HCT116 (cell line): ENCODE measurements around the gene PRTG. TPM values are rescaled to one million over a fixed set of nuclear protein-coding genes. Genes with fewer than 3 reads are reported as not detected.

ENCODE experiments used
- ATAC-seq: fragments of 200-7000 bp; cut with Tn5 transposase; 2 replicates; pipeline ENCODE4 v1.9.1; 2020; ENCODE audit warnings: mild to moderate bottlenecking, moderate library complexity
- BruUV-seq: library from RNA; stranded (reverse); fragments of 400-500 nt; replicated peaks from 2 replicates; lab custom pipeline; 2021; lab: Mats Ljungman, UMichigan
- CTCF ChIA-PET: fragments of 300-600 bp; sonication (Branson Sonifier 250); formaldehyde crosslinking; loops from one replicate; lab custom pipeline; 2021; ENCODE audit warnings: antibody characterized with exemption; lab: Charles Lee
- POLR2A ChIA-PET: fragments of 300-600, 350-600 bp; sonication (Branson Sonifier 250); formaldehyde crosslinking; loops from one replicate; lab custom pipeline; 2021; ENCODE audit warnings: antibody characterized with exemption; lab: Charles Lee
- RAD21 ChIA-PET, 2 experiments: fragments of 300-600 bp; sonication (Branson Sonifier 250); formaldehyde crosslinking; loops; one replicate each; lab custom pipeline; 2023; ENCODE audit warnings: low total read pairs in 2 of 2; ENCODE audit not compliant: uncharacterized antibody in 2 of 2, unreplicated experiment in 2 of 2, low non-redundant PET in 1 of 2; lab: Charles Lee
- DNase-seq: peaks from one replicate; pipeline ENCODE4 v3.0.0-alpha.2; 2010; ENCODE audit warnings: low read depth, low spot score
- H2AFZ ChIP-seq: fragments of 200-600 bp; shearing (Covaris generic), sonication (generic); 2 replicates; pipeline ENCODE4 v1.6.1; 2017; ENCODE audit warnings: low read depth, mixed run types, mixed read lengths, antibody characterized with exemption, low read length; ENCODE audit not compliant: poor library complexity, severe bottlenecking
- H3K27ac ChIP-seq: 2 replicates; pipeline ENCODE4 v1.5.1; 2012; ENCODE audit warnings: low read depth, low read length
- H3K27me3 ChIP-seq: fragments of 200-600 bp; sonication (generic); 2 replicates; pipeline ENCODE4 v1.6.1; 2016; ENCODE audit warnings: mixed run types, low read length, mixed read lengths; ENCODE audit not compliant: insufficient read depth
- H3K36me3 ChIP-seq, 2 experiments: fragments of 200-500 bp in 1 of 2; fragments of 200-600 bp in 1 of 2; sonication (Bioruptor generic) in 1 of 2; sonication (generic) in 1 of 2; 2 replicates each; pipeline versions ENCODE4 v1.5.1 to v1.6.1; 2014 to 2016; ENCODE audit warnings: low read length in 2 of 2, inconsistent platforms in 1 of 2, mixed read lengths in 1 of 2, mixed run types in 1 of 2; ENCODE audit not compliant: insufficient read depth in 2 of 2, control insufficient read depth in 1 of 2
- H3K4me1 ChIP-seq, 2 experiments: fragments of 200-600 bp in 1 of 2; sonication (generic) in 1 of 2; 2 replicates each; pipeline versions ENCODE4 v1.5.1 to v1.6.1; 2012 to 2017; ENCODE audit warnings: low read length in 2 of 2, inconsistent platforms in 1 of 2, mild to moderate bottlenecking in 1 of 2, mixed read lengths in 1 of 2, mixed run types in 1 of 2, moderate library complexity in 1 of 2; ENCODE audit not compliant: insufficient read depth in 2 of 2, control insufficient read depth in 1 of 2
- H3K4me2 ChIP-seq: fragments of 200-600 bp; sonication (generic); 2 replicates; pipeline ENCODE4 v1.6.1; 2017; ENCODE audit warnings: mixed run types, low read length, mixed read lengths
- H3K4me3 ChIP-seq, 2 experiments: fragments of 200-600 bp in 1 of 2; sonication (generic) in 1 of 2; replicated peaks in 1 of 2; 2 replicates each; pipeline ENCODE4 v1.5.1; 2011 to 2016; ENCODE audit warnings: low read length in 2 of 2, control low read depth in 1 of 2, low read depth in 1 of 2, mild to moderate bottlenecking in 1 of 2, mixed read lengths in 1 of 2, mixed run types in 1 of 2
- H3K79me2 ChIP-seq: fragments of 200-600 bp; sonication (generic); 2 replicates; pipeline ENCODE4 v1.6.1; 2017; ENCODE audit warnings: mild to moderate bottlenecking, mixed run types, low read length, moderate library complexity, mixed read lengths; ENCODE audit not compliant: insufficient read depth
- H3K9ac ChIP-seq: fragments of 200-600 bp; sonication (generic); 2 replicates; pipeline ENCODE4 v1.6.1; 2016; ENCODE audit warnings: low read length, mixed read lengths
- H3K9me2 ChIP-seq: fragments of 200-600 bp; sonication (generic), shearing (Covaris generic); 2 replicates; pipeline ENCODE4 v1.6.1; 2017; ENCODE audit warnings: mixed run types, mild to moderate bottlenecking, moderate library complexity; ENCODE audit not compliant: insufficient read depth
- H3K9me3 ChIP-seq, 2 experiments: fragments of 200-500 bp in 1 of 2; fragments of 200-600 bp in 1 of 2; sonication (Bioruptor generic) in 1 of 2; sonication (generic) in 1 of 2; 2 replicates each; pipeline ENCODE4 v1.6.1; 2014 to 2017; ENCODE audit warnings: low read length in 2 of 2, mixed read lengths in 2 of 2, inconsistent platforms in 1 of 2, low read depth in 1 of 2, mild to moderate bottlenecking in 1 of 2, mixed run types in 1 of 2, moderate library complexity in 1 of 2; ENCODE audit not compliant: control insufficient read depth in 1 of 2, insufficient read depth in 1 of 2
- H4K20me1 ChIP-seq: fragments of 200-600 bp; sonication (generic), shearing (Covaris generic); 2 replicates; pipeline ENCODE4 v1.6.1; 2017; ENCODE audit warnings: mixed run types, mild to moderate bottlenecking, moderate library complexity; ENCODE audit not compliant: insufficient read depth
- EZH2 ChIP-seq: fragments of 200-600 bp; sonication (generic); IDR thresholded peaks from 2 replicates; pipeline ENCODE4 v1.6.1; 2017; ENCODE audit warnings: antibody characterized with exemption, mixed run types
- EZH2phosphoT487 ChIP-seq: fragments of 200-600 bp; IDR thresholded peaks from 2 replicates; pipeline ENCODE4 v1.6.1; 2018; ENCODE audit warnings: antibody characterized with exemption, borderline replicate concordance
- FOSL1 ChIP-seq: IDR thresholded peaks from 2 replicates; pipeline ENCODE4 v1.6.1; 2012; ENCODE audit warnings: low read depth
- JUND ChIP-seq: IDR thresholded peaks from 2 replicates; pipeline ENCODE4 v1.6.1; 2012
- intact Hi-C: fragments of 100-400 bp; cut with micrococcal nuclease; formaldehyde crosslinking; loops from 2 replicates; pipeline ENCODE4 v1.10.0; 2022
- total RNA-seq: library from RNA; stranded (reverse); gene quantifications from one replicate; pipeline ENCODE4 v1.2.1, GENCODE V29; 2021; ENCODE audit not compliant: unreplicated experiment

PRTG gene
- total RNA-seq, 1 experiment from 2014 or later, result not detected

GRCh38 chr15:55633731-55634130 lies 109.2 kb downstream of the PRTG start:
- DNase-seq, result no peak
- ChIA-PET RAD21 (no interaction called here), POLR2A (interaction anchor here (0.7 kb wide), 1 partner anchor 12 kb away, joined by 3 read pairs; no protein-coding TSS in a partner anchor), CTCF (interaction anchor here (1.1 to 2.3 kb wide), 3 partner anchors 8 to 194 kb away, joined by 3 to 7 read pairs (median 4); no protein-coding TSS in a partner anchor)
- no TSS peak for BruUV-seq
- Histone ChIP-seq H3K79me2 (no peaks in the 10 kb centered on the region), H3K9me3 (no peaks in the 10 kb centered on the region), H3K4me3 (no peak overlapping the region), H3K36me3 (no peaks in the 10 kb centered on the region), H3K27me3 (no peaks in the 10 kb centered on the region), H3K4me2 (no peak overlapping the region), H3K4me1 (peaks cover 0 to 8% of the 10 kb centered on the region in 2 experiments; a peak in 3 of 4 replicates), H2AFZ (no peak overlapping the region), H3K9ac (no peak overlapping the region), H4K20me1 (no peaks in the 10 kb centered on the region), H3K27ac (no peak overlapping the region), H3K9me2 (no peaks in the 10 kb centered on the region)
- ATAC-seq, result no peak
- no peak for TF ChIP-seq EZH2phosphoT487
- no peak for TF ChIP-seq EZH2
- intact Hi-C loops, result no loop called here

- BruUV-seq, result no TSS peak
- Histone ChIP-seq H3K9ac (no peak overlapping the region), H3K4me2 (no peak overlapping the region), H3K4me1 (peaks cover 7 to 19% of the 10 kb centered on the region in 2 experiments; a peak in 3 of 4 replicates), H3K79me2 (no peaks in the 10 kb centered on the region)
- DNase-seq, result no peak
- POLR2A ChIA-PET, result no interaction called here
- CTCF ChIA-PET, result interaction anchor here (2.3 kb wide), 1 partner anchor 9 kb away, joined by 7 read pairs; no protein-coding TSS in a partner anchor
- TF ChIP-seq JUND (no peak), FOSL1 (no peak)
- TF ChIP-seq, all 23 proteins: peak for 0
- Histone ChIP-seq H3K27me3 (no peaks in the 10 kb centered on the region), H3K9me3 (no peaks in the 10 kb centered on the region), H3K9me2 (no peaks in the 10 kb centered on the region), H4K20me1 (no peaks in the 10 kb centered on the region), H3K27ac (no peak overlapping the region), H3K36me3 (no peaks in the 10 kb centered on the region), H3K4me3 (no peak overlapping the region), H2AFZ (no peak overlapping the region)
- intact Hi-C loops, result no loop called here
- RAD21 ChIA-PET, result no interaction called here
- no peak for ATAC-seq
Measured at GRCh38 chr15:55632434-55632833, 110.5 kb downstream of the PRTG start.
